GM12878 (cell line): Measurements from ENCODE around the gene CACNA1D. TPM values are rescaled to one million over a fixed set of nuclear protein-coding genes. Genes with fewer than 3 reads are reported as not detected.

Source experiments
- ATAC-seq: fragments of 200-7000 bp; cut with Tn5 transposase; 3 replicates; pipeline ENCODE4 v1.9.1; 2020; ENCODE audit warnings: mild to moderate bottlenecking, moderate library complexity
- BruUV-seq: library from RNA; stranded (reverse); fragments of 400-500 nt; replicated peaks from 2 replicates; lab custom pipeline; 2021; lab: Mats Ljungman, UMichigan
- CTCF ChIA-PET: fragments of 300-600 bp; sonication (Branson Sonifier 250); formaldehyde crosslinking; extraction: SDS; loops from one replicate; lab custom pipeline; 2021; ENCODE audit warnings: inconsistent platforms; lab: Yijun Ruan, JAX
- POLR2A ChIA-PET: fragments of 350-600 bp; formaldehyde crosslinking; extraction: SDS; loops from one replicate; lab custom pipeline; 2021; ENCODE audit warnings: inconsistent platforms; lab: Charles Lee
- RAD21 ChIA-PET: fragments of 300-600 bp; sonication (Branson Sonifier 250); formaldehyde crosslinking; loops from one replicate; lab custom pipeline; 2023; ENCODE audit warnings: antibody characterized with exemption; ENCODE audit not compliant: unreplicated experiment; lab: Charles Lee
- SMC1A ChIA-PET: fragments of 300-600 bp; sonication (Branson Sonifier 250); formaldehyde crosslinking; loops from one replicate; lab custom pipeline; 2023; ENCODE audit not compliant: unreplicated experiment, uncharacterized antibody; lab: Charles Lee
- DNase-seq: peaks from one replicate; pipeline ENCODE4 v3.0.0-alpha.2; 2011; ENCODE audit warnings: low read depth, low spot score
- FAIRE-seq: peaks from 3 replicates; lab custom pipeline; 2011; peaks lifted over from hg19 to GRCh38; lab: Jason Lieb, UNC
- H2AFZ ChIP-seq: 2 replicates; pipeline ENCODE4 v1.6.0; 2011; ENCODE audit warnings: low read depth, low read length, control low read depth; ENCODE audit not compliant: control insufficient read depth
- H3K27ac ChIP-seq: 2 replicates; pipeline ENCODE4 v1.5.1; 2011; ENCODE audit warnings: control low read depth; ENCODE audit not compliant: control insufficient read depth, insufficient read depth
- H3K27me3 ChIP-seq, 2 experiments: replicated peaks in 1 of 2; 2 replicates each; pipeline versions ENCODE4 v1.6.0 to v1.6.1; 2011; ENCODE audit warnings: low read length in 1 of 2; ENCODE audit not compliant: control insufficient read depth in 2 of 2, insufficient read depth in 2 of 2
- H3K36me3 ChIP-seq, 2 experiments: 2 replicates each; pipeline ENCODE4 v1.5.1; 2011; ENCODE audit warnings: low read length in 1 of 2; ENCODE audit not compliant: control insufficient read depth in 2 of 2, insufficient read depth in 2 of 2
- H3K4me1 ChIP-seq: 2 replicates; pipeline ENCODE4 v1.6.1; 2011; ENCODE audit warnings: mild to moderate bottlenecking, low read length, moderate library complexity, mixed read lengths; ENCODE audit not compliant: control insufficient read depth, insufficient read depth
- H3K4me2 ChIP-seq: 2 replicates; pipeline ENCODE4 v1.6.0; 2011; ENCODE audit warnings: control low read depth; ENCODE audit not compliant: control insufficient read depth, insufficient read depth
- H3K4me3 ChIP-seq: fragments of 200-600 bp; sonication (generic); 2 replicates; pipeline ENCODE4 v1.5.1; 2016
- H3K79me2 ChIP-seq: 2 replicates; pipeline ENCODE4 v1.6.0; 2011; ENCODE audit warnings: low read length; ENCODE audit not compliant: control insufficient read depth, insufficient read depth
- H3K9ac ChIP-seq: 2 replicates; pipeline ENCODE4 v1.8.0; 2011; ENCODE audit warnings: low read length, control low read depth, mixed read lengths; ENCODE audit not compliant: control insufficient read depth, insufficient read depth
- H3K9me3 ChIP-seq: replicated peaks from 3 replicates; pipeline ENCODE4 v1.5.1; 2011; ENCODE audit warnings: mild to moderate bottlenecking, low read length; ENCODE audit not compliant: control insufficient read depth, insufficient read depth
- H4K20me1 ChIP-seq: 2 replicates; pipeline ENCODE4 v1.6.0; 2011; ENCODE audit not compliant: control insufficient read depth, insufficient read depth
- E2F4 ChIP-seq: IDR thresholded peaks from 2 replicates; pipeline ENCODE4 v1.6.1; 2012; ENCODE audit warnings: low read depth, low read length, improper control_type of control experiment
- GABPA ChIP-seq: IDR thresholded peaks from 2 replicates; pipeline ENCODE4 v1.6.1; 2014; ENCODE audit warnings: antibody characterized with exemption, low read depth, mild to moderate bottlenecking, inconsistent platforms
- HSF1 ChIP-seq: fragments of 150-350 bp; IDR thresholded peaks from 2 replicates; pipeline ENCODE4 v1.6.1; 2014; ENCODE audit warnings: mild to moderate bottlenecking, low read depth, low read length
- JUNB ChIP-seq: IDR thresholded peaks from 2 replicates; pipeline ENCODE4 v1.6.1; 2016; ENCODE audit warnings: antibody characterized with exemption, mild to moderate bottlenecking
- MXI1 ChIP-seq: fragments of 150-350 bp; IDR thresholded peaks from 2 replicates; pipeline ENCODE4 v1.6.1; 2011; ENCODE audit warnings: low read depth, mild to moderate bottlenecking, inconsistent platforms, low read length, improper control_type of control experiment
- NBN ChIP-seq: fragments of 450-650 bp; IDR thresholded peaks from 2 replicates; pipeline ENCODE4 v1.6.1; 2016
- NFYA ChIP-seq: IDR thresholded peaks from 2 replicates; pipeline ENCODE4 v1.6.1; 2011; ENCODE audit warnings: low read depth, mild to moderate bottlenecking, low read length, improper control_type of control experiment, borderline replicate concordance
- RAD51 ChIP-seq: fragments of 450-650 bp; IDR thresholded peaks from 2 replicates; pipeline ENCODE4 v1.6.1; 2016; ENCODE audit warnings: moderate library complexity, mild to moderate bottlenecking, inconsistent platforms
- SKIL ChIP-seq: fragments of 450-650 bp; IDR thresholded peaks from 2 replicates; pipeline ENCODE4 v1.6.1; 2017; ENCODE audit warnings: mild to moderate bottlenecking, low read depth, inconsistent platforms; ENCODE audit not compliant: poor library complexity, severe bottlenecking
- SREBF2 ChIP-seq: IDR thresholded peaks from 2 replicates; pipeline ENCODE4 v1.6.1; 2012; ENCODE audit warnings: mild to moderate bottlenecking, low read length
- WGBS: methylation state at CpG from one replicate; pipeline ENCODE4 v1.1.6; 2016; ENCODE audit warnings: low lambda C conversion rate; ENCODE audit not compliant: insufficient replicate concordance, insufficient coverage; ENCODE audit errors: missing lambda C conversion rate; 5-methylcytosine and 5-hydroxymethylcytosine counted together
- in situ Hi-C: fragments of 300-500 bp; cut with MboI; formaldehyde crosslinking; loops from 9 replicates; pipeline ENCODE4 v1.14.3; 2018; ENCODE audit warnings: mixed read lengths
- intact Hi-C: fragments of 100-400 bp; cut with micrococcal nuclease; formaldehyde crosslinking; loops from one replicate; pipeline ENCODE4 v1.14.2; 2022; ENCODE audit not compliant: unreplicated experiment
- polyA plus RNA-seq, 11 experiments: library from polyadenylated mRNA; depleted of rRNA in 4 of 11; unstranded in 6 of 11; stranded (reverse) in 5 of 11; fragments of >200 nt; fragmentation: Nextera tagmentation in 4 of 11; fragmentation: Illumina TruSeq in 1 of 11; extraction: Ambion mirVana in 4 of 11; extraction: Trizol in 1 of 11; gene quantifications; 1 replicate in 1 of 11; 2 replicates in 10 of 11; pipeline versions ENCODE4 v1.2.1 to v1.2.3, GENCODE V29; 2011 to 2016; ENCODE audit warnings: inconsistent platforms in 2 of 11, missing spikeins in 2 of 11, low read depth in 1 of 11
- total RNA-seq, 4 experiments: library from RNA; depleted of rRNA in 3 of 4; stranded (reverse); fragments of >200 nt in 3 of 4; fragmentation: Illumina TruSeq in 1 of 4; extraction: Trizol in 1 of 4; gene quantifications; 2 replicates each; pipeline versions ENCODE4 v1.2.1 to v1.2.3, GENCODE V29; 2013 to 2021
- TF ChIP-seq, protein P1 (sequence below): fragments of 450-650 bp; IDR thresholded peaks from 2 replicates; pipeline ENCODE4 v1.6.1; 2016; ENCODE audit warnings: mild to moderate bottlenecking
- TF ChIP-seq, protein P2 (sequence below): fragments of 450-650 bp; IDR thresholded peaks from 2 replicates; pipeline ENCODE4 v1.6.1; 2017; ENCODE audit warnings: mild to moderate bottlenecking
- TF ChIP-seq, protein P3 (sequence below): IDR thresholded peaks from 2 replicates; pipeline ENCODE4 v1.6.1; 2011; ENCODE audit warnings: low read depth, low read length, improper control_type of control experiment, borderline replicate concordance

Gene CACNA1D
- total and polyA plus RNA-seq, 10 of the 15 experiments (the other 5 are each of a cell fraction or from before 2014, with no cell fraction given), result 0.21 to 24.4 (median 1.6) TPM

DNA sequence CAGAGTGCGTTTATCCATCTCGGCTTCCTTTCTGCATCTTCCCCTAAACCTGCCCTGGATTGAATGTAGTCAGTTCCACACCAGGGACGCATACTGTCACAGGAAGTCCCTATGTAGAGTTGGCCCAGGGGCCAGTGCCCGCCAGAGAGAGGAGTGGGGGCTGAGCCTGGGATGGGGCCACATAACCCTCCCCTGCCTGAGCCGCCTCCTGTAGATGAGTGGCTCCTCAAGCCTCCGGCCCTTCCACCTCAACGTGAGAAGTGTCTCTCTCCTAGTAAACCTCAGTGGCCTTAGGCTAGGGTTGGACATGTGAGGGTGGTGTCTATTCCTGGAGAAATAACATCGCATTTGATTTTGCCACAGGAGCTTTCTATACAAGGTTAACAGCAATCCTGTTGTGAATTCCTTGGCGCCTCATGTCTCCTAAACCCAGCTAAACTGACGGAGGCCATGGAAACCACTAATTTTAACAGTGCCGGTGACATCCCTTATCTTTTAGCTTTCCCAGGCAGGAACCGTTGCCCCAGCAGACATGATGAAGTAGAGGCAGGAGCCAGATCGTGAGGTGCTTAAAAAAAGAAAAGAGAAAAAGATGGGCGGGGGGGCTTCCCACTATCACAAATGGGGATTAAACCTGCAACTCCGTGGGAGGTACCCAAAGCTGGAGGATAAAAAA, 180.7 kb downstream of the CACNA1D start:
- SMC1A ChIA-PET, result interaction anchor here (0.6 kb wide), 1 partner anchor 261 kb away, joined by 3 read pairs; no protein-coding TSS in a partner anchor
- Histone ChIP-seq H3K9me3 (no peaks in the 10 kb centered on the region), H4K20me1 (no peaks in the 10 kb centered on the region), H3K4me2 (no peak overlapping the region), H2AFZ (no peak overlapping the region), H3K79me2 (no peaks in the 10 kb centered on the region), H3K9ac (no peak overlapping the region), H3K36me3 (no peaks in the 10 kb centered on the region), H3K27ac (no peak overlapping the region), H3K27me3 (peaks cover 0 to 4% of the 10 kb centered on the region in 2 experiments; a peak in 2 of 4 replicates), H3K4me1 (no peaks in the 10 kb centered on the region), H3K4me3 (no peak overlapping the region)
- no peak for ATAC-seq
- no TSS peak for BruUV-seq
- no peak for FAIRE-seq
- in situ Hi-C loops (no loop called here), intact Hi-C loops (no loop called here)
- RAD21 ChIA-PET, result no interaction called here
- DNase-seq, result no peak
- CTCF ChIA-PET, result interaction anchor here (0.9 kb wide), 1 partner anchor 301 kb away, joined by 3 read pairs; no protein-coding TSS in a partner anchor
- 49% methylated on average over 14 of the region's 15 CpGs for WGBS
- TF ChIP-seq E2F4 (no peak), NFYA (no peak), NBN (no peak), SKIL (no peak), HSF1 (no peak), SREBF2 (no peak), RAD51 (no peak), MXI1 (no peak), GABPA (no peak), JUNB (no peak)
- TF ChIP-seq, protein P1, sequence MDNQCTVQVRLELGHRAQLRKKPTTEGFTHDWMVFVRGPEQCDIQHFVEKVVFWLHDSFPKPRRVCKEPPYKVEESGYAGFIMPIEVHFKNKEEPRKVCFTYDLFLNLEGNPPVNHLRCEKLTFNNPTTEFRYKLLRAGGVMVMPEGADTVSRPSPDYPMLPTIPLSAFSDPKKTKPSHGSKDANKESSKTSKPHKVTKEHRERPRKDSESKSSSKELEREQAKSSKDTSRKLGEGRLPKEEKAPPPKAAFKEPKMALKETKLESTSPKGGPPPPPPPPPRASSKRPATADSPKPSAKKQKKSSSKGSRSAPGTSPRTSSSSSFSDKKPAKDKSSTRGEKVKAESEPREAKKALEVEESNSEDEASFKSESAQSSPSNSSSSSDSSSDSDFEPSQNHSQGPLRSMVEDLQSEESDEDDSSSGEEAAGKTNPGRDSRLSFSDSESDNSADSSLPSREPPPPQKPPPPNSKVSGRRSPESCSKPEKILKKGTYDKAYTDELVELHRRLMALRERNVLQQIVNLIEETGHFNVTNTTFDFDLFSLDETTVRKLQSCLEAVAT, result no peak
- TF ChIP-seq, protein P2, sequence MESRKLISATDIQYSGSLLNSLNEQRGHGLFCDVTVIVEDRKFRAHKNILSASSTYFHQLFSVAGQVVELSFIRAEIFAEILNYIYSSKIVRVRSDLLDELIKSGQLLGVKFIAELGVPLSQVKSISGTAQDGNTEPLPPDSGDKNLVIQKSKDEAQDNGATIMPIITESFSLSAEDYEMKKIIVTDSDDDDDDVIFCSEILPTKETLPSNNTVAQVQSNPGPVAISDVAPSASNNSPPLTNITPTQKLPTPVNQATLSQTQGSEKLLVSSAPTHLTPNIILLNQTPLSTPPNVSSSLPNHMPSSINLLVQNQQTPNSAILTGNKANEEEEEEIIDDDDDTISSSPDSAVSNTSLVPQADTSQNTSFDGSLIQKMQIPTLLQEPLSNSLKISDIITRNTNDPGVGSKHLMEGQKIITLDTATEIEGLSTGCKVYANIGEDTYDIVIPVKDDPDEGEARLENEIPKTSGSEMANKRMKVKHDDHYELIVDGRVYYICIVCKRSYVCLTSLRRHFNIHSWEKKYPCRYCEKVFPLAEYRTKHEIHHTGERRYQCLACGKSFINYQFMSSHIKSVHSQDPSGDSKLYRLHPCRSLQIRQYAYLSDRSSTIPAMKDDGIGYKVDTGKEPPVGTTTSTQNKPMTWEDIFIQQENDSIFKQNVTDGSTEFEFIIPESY, result no peak
- TF ChIP-seq, protein P3, sequence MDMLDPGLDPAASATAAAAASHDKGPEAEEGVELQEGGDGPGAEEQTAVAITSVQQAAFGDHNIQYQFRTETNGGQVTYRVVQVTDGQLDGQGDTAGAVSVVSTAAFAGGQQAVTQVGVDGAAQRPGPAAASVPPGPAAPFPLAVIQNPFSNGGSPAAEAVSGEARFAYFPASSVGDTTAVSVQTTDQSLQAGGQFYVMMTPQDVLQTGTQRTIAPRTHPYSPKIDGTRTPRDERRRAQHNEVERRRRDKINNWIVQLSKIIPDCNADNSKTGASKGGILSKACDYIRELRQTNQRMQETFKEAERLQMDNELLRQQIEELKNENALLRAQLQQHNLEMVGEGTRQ, result no peak
- POLR2A ChIA-PET, result no interaction called here
